AG08396 (cell line): ENCODE measurements around the gene PPP6R2.

Source experiments
- DNase-seq: peaks from one replicate; pipeline ENCODE4 v3.0.0; 2012; ENCODE audit warnings: low spot score, mixed read lengths

PPP6R2 gene

GRCh38 chr22:50342651-50343540 lies at the start of gene PPP6R2:
TSS of gene PPP6R2 (plus strand) at chr22:50343327. CDS start at chr22:50393909, 50,582 bp downstream.
- DNase-seq = peak; percentile 95

- DNase-seq = peak; percentile 93
Measured at GRCh38 chr22:50293441-50294318, 49.4 kb upstream of the PPP6R2 start.

- no peak for DNase-seq
Measured at GRCh38 chr22:50294319-50294656, 48.8 kb upstream of the PPP6R2 start.

- DNase-seq = no peak
Measured at GRCh38 chr22:50296658-50297490, 46.3 kb upstream of the PPP6R2 start.

- no peak for DNase-seq
Measured at GRCh38 chr22:50297510-50298265, 45.4 kb upstream of the PPP6R2 start.

GRCh38 chr22:50298266-50298637 lies 44.9 kb upstream of the PPP6R2 start:
- DNase-seq = no peak

GRCh38 chr22:50298937-50299784 lies 44.0 kb upstream of the PPP6R2 start:
- peak; percentile 49 for DNase-seq

- no peak for DNase-seq
Measured at GRCh38 chr22:50299785-50300619, 43.1 kb upstream of the PPP6R2 start.

- DNase-seq = no peak
Measured at GRCh38 chr22:50300620-50301257, 42.4 kb upstream of the PPP6R2 start.

GRCh38 chr22:50301581-50301991 lies 41.5 kb upstream of the PPP6R2 start:
- DNase-seq = no peak

GRCh38 chr22:50302041-50302541 lies 41.0 kb upstream of the PPP6R2 start:
- peak; percentile 68 for DNase-seq

- DNase-seq = no peak
Measured at GRCh38 chr22:50302564-50302963, 40.6 kb upstream of the PPP6R2 start.

- DNase-seq = no peak
Measured at GRCh38 chr22:50303515-50303847, 39.6 kb upstream of the PPP6R2 start.

GRCh38 chr22:50303848-50304527 lies 39.1 kb upstream of the PPP6R2 start:
- DNase-seq = no peak

GRCh38 chr22:50304528-50305392 lies 38.4 kb upstream of the PPP6R2 start:
- peak; percentile 52 for DNase-seq

GRCh38 chr22:50305393-50305922 lies 37.7 kb upstream of the PPP6R2 start:
- DNase-seq = no peak
